ENCODE data around the gene GTF3C5. TPM values are rescaled to one million over a fixed set of nuclear protein-coding genes. Genes with fewer than 3 reads are reported as not detected.

GTF3C5 gene
- total and polyA plus RNA-seq, 2 experiments from 2014 or later: 52.5 to 66.0 TPM

DNA sequence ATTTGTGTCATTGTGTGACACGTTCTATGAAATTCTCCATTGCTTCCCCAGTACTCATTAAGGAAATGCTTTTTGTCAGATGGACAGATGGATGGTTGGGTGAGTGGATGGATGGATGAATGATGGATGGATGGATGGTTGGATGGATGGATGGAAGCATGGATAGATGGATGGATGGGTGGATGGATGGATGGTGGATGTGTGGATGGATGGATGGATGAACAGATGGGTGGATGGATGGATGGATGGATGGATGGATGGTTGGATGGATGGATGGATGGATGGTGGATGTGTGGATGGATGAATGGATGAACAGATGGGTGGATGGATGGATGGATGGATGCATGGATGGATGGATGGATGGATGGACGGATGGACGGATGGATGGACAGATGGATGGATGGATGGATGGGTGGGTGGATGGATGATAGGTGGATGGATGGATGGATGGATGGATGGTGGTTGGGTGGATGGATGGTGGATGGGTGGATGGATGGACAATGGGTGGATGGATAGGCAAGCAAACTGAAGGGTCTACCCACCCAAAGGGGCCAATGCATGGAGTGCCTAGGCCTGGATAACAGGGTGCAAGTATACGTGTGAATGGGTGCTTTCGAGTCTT, 24.0 kb upstream of the GTF3C5 start:
- H2AFZ ChIP-seq: no peak overlapping the region
- no peaks in the 10 kb centered on the region for H3K27me3 ChIP-seq
- no peaks in the 10 kb centered on the region for H3K79me2 ChIP-seq
- no peaks in the 10 kb centered on the region for H4K20me1 ChIP-seq (ENCODE audit: insufficient read depth, poor library complexity, severe bottlenecking)
- H3K4me2 ChIP-seq: no peak overlapping the region
- no peak overlapping the region for H3K4me3 ChIP-seq
- H3K9me2 ChIP-seq (replicated peaks; ENCODE audit: insufficient read depth): no peaks in the 10 kb centered on the region
- peaks cover 8% of the 10 kb centered on the region for H3K4me1 ChIP-seq (ENCODE audit: insufficient read depth)
- DNase-seq (ENCODE audit: low spot score): no peak
- H3K27ac ChIP-seq: no peak overlapping the region
- TF ChIP-seq, protein P1, sequence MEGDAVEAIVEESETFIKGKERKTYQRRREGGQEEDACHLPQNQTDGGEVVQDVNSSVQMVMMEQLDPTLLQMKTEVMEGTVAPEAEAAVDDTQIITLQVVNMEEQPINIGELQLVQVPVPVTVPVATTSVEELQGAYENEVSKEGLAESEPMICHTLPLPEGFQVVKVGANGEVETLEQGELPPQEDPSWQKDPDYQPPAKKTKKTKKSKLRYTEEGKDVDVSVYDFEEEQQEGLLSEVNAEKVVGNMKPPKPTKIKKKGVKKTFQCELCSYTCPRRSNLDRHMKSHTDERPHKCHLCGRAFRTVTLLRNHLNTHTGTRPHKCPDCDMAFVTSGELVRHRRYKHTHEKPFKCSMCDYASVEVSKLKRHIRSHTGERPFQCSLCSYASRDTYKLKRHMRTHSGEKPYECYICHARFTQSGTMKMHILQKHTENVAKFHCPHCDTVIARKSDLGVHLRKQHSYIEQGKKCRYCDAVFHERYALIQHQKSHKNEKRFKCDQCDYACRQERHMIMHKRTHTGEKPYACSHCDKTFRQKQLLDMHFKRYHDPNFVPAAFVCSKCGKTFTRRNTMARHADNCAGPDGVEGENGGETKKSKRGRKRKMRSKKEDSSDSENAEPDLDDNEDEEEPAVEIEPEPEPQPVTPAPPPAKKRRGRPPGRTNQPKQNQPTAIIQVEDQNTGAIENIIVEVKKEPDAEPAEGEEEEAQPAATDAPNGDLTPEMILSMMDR (IDR thresholded peaks at IDR 0.05; ENCODE audit: poor library complexity): no peak
- TF ChIP-seq EZH2 (IDR thresholded peaks at IDR 0.05; ENCODE audit: borderline replicate concordance) (no peak), EZH2phosphoT487 (IDR thresholded peaks at IDR 0.05; ENCODE audit: low read depth, severe bottlenecking, unreplicated experiment) (no peak)
- no peaks in the 10 kb centered on the region for H3K9me3 ChIP-seq (ENCODE audit: low read depth)
- no peaks in the 10 kb centered on the region for H3K36me3 ChIP-seq (replicated peaks; ENCODE audit: insufficient read depth, low read depth)
- 97% methylated on average over 3 of the region's 5 CpGs for WGBS (ENCODE audit: low lambda C conversion rate, missing lambda C conversion rate)

DNA sequence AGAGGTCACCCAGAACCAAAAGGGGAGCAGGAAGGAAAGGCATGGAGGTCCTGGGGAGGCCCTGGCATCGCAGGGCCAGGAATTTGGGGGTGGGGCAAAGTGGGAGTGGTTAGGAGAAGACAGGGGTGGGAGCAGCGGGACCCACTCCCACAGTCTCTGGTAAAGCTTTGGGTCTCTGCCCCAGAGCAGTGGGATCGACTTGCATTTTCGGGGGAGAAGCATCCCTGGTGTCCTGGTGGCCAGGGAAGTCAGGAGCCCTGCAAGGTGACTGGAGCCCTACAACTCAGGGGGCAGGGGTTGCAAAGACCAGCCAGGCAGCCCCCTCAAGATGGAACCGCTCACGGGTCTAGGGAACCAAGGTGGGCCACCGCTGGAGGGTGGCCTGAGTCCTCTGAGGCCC, 22.4 kb upstream of the GTF3C5 start:
- 85% methylated on average over 5 of the region's 7 CpGs for WGBS (ENCODE audit: low lambda C conversion rate, missing lambda C conversion rate)
- Histone ChIP-seq H4K20me1 (ENCODE audit: insufficient read depth, poor library complexity, severe bottlenecking) (no peaks in the 10 kb centered on the region), H3K36me3 (replicated peaks; ENCODE audit: insufficient read depth, low read depth) (no peaks in the 10 kb centered on the region), H3K4me3 (no peak overlapping the region), H3K9me2 (replicated peaks; ENCODE audit: insufficient read depth) (no peaks in the 10 kb centered on the region), H3K79me2 (no peaks in the 10 kb centered on the region), H3K27me3 (no peaks in the 10 kb centered on the region), H3K9me3 (ENCODE audit: low read depth) (no peaks in the 10 kb centered on the region), H3K4me1 (ENCODE audit: insufficient read depth) (peaks cover 8% of the 10 kb centered on the region), H2AFZ (no peak overlapping the region), H3K27ac (no peak overlapping the region), H3K4me2 (no peak overlapping the region)
- no peak for TF ChIP-seq EZH2phosphoT487 (IDR thresholded peaks at IDR 0.05; ENCODE audit: low read depth, severe bottlenecking, unreplicated experiment)
- TF ChIP-seq EZH2 (IDR thresholded peaks at IDR 0.05; ENCODE audit: borderline replicate concordance): no peak
- TF ChIP-seq, protein P1 (IDR thresholded peaks at IDR 0.05; ENCODE audit: poor library complexity): no peak
- DNase-seq (ENCODE audit: low spot score): peak; percentile 2

GRCh38 chr9:133008824-133009223, 22.0 kb upstream of the GTF3C5 start:
- H3K4me3 ChIP-seq: no peak overlapping the region
- no peaks in the 10 kb centered on the region for H3K79me2 ChIP-seq
- no peak overlapping the region for H2AFZ ChIP-seq
- no peaks in the 10 kb centered on the region for H3K27me3 ChIP-seq
- H3K36me3 ChIP-seq (replicated peaks; ENCODE audit: insufficient read depth, low read depth): no peaks in the 10 kb centered on the region
- no peak overlapping the region for H3K27ac ChIP-seq
- no peaks in the 10 kb centered on the region for H4K20me1 ChIP-seq (ENCODE audit: insufficient read depth, poor library complexity, severe bottlenecking)
- H3K9me2 ChIP-seq (replicated peaks; ENCODE audit: insufficient read depth): no peaks in the 10 kb centered on the region
- H3K4me1 ChIP-seq (ENCODE audit: insufficient read depth): peaks cover 7% of the 10 kb centered on the region
- peak; percentile 2 for DNase-seq (ENCODE audit: low spot score)
- 85% methylated on average over 2 of the region's 2 CpGs for WGBS (ENCODE audit: low lambda C conversion rate, missing lambda C conversion rate)
- H3K9me3 ChIP-seq (ENCODE audit: low read depth): no peaks in the 10 kb centered on the region
- no peak for TF ChIP-seq EZH2 (IDR thresholded peaks at IDR 0.05; ENCODE audit: borderline replicate concordance)
- no peak overlapping the region for H3K4me2 ChIP-seq

DNA sequence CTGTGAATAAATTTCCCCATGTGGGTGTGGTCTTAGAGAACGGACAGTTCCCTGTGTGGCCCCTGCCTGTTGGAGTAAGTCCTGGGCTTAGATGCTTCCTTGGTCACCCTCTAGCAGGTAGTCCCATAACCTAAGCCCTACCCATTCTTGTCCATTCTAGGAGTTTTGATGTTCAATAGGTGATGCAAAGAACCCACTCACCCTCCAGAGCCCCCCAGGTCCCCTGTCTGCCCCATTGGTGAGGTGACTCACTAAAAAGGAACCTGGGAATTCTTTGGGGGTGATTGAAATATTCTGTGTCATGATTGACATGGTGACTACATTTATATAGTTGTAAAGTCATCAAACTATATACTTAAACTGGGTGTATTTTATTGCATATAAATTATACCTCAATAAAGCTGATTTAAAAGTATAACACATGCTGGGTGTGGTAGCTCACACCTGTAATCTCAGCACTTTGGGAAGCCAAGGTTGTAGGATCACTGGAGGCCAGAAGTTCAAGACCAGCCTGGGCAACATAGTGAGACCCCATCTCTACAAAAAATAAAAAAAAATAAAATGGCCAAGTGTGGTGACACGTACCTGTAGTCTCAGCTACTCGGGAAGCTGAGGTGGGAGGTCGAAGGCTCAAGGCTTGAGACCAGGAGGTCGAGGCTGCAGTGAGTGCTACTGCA, 20.8 kb upstream of the GTF3C5 start:
- H3K27ac ChIP-seq: no peak overlapping the region
- TF ChIP-seq EZH2phosphoT487 (IDR thresholded peaks at IDR 0.05; ENCODE audit: low read depth, severe bottlenecking, unreplicated experiment) (no peak), EZH2 (IDR thresholded peaks at IDR 0.05; ENCODE audit: borderline replicate concordance) (no peak)
- TF ChIP-seq, protein P1 (IDR thresholded peaks at IDR 0.05; ENCODE audit: poor library complexity): no peak
- H3K36me3 ChIP-seq (replicated peaks; ENCODE audit: insufficient read depth, low read depth): no peaks in the 10 kb centered on the region
- no peaks in the 10 kb centered on the region for H4K20me1 ChIP-seq (ENCODE audit: insufficient read depth, poor library complexity, severe bottlenecking)
- H3K9me3 ChIP-seq (ENCODE audit: low read depth): no peaks in the 10 kb centered on the region
- no peak overlapping the region for H3K4me2 ChIP-seq
- no peak overlapping the region for H3K4me3 ChIP-seq
- no peaks in the 10 kb centered on the region for H3K9me2 ChIP-seq (replicated peaks; ENCODE audit: insufficient read depth)
- no peaks in the 10 kb centered on the region for H3K79me2 ChIP-seq
- WGBS (ENCODE audit: low lambda C conversion rate, missing lambda C conversion rate): 85% methylated on average over 5 of the region's 5 CpGs
- H3K27me3 ChIP-seq: no peaks in the 10 kb centered on the region
- no peak overlapping the region for H2AFZ ChIP-seq
- no peaks in the 10 kb centered on the region for H3K4me1 ChIP-seq (ENCODE audit: insufficient read depth)
- DNase-seq (ENCODE audit: low spot score): no peak

Data from hepatocyte (in vitro differentiated cells).